ENCODE data around the gene SCIN. TPM values are rescaled to one million over a fixed set of nuclear protein-coding genes. Genes with fewer than 3 reads are reported as not detected.
"Not testable (repeated sequence)": the region's sequence is repeated elsewhere in the genome, so short reads cannot be mapped to it uniquely, and the experiment has no call there.

SCIN gene
- polyA plus RNA-seq (2013, experiment 1 of 2; ENCODE audit: insufficient read length), result 0.06 TPM
- polyA plus RNA-seq (2013, experiment 2 of 2; ENCODE audit: insufficient read length), result 0.44 TPM

GRCh38 chr7:12570534-12571461 lies at the start of gene SCIN:
Gene SCIN, plus strand, starts transcription at chr7:12570720. Its CDS starts 67 bp downstream, at chr7:12570787.
- DNase-seq, result peak; percentile 6

GRCh38 chr7:12524794-12525386 lies 45.6 kb upstream of the SCIN start:
- DNase-seq, result peak; percentile 51

- DNase-seq, result not testable (repeated sequence)
These were observed 43.8 kb upstream of the SCIN start for GRCh38 chr7:12526693-12527092.

- not testable (repeated sequence) for DNase-seq
These were observed 42.9 kb upstream of the SCIN start for GRCh38 chr7:12527670-12528069.

GRCh38 chr7:12529971-12530710 lies 40.4 kb upstream of the SCIN start:
- no peak for DNase-seq

- no peak for DNase-seq
These were observed 38.7 kb upstream of the SCIN start for GRCh38 chr7:12531784-12532183.

GRCh38 chr7:12534046-12534445 lies 36.5 kb upstream of the SCIN start:
- DNase-seq, result no peak

GRCh38 chr7:12539681-12540080 lies 30.8 kb upstream of the SCIN start:
- no peak for DNase-seq

- DNase-seq, result no peak
These were observed 29.7 kb upstream of the SCIN start for GRCh38 chr7:12540850-12541249.

- DNase-seq, result no peak
These were observed 26.9 kb upstream of the SCIN start for GRCh38 chr7:12543586-12543985.

- DNase-seq, result peak; percentile 48
These were observed 21.4 kb upstream of the SCIN start for GRCh38 chr7:12549106-12549505.

- peak; percentile 42 for DNase-seq
These were observed 19.6 kb upstream of the SCIN start for GRCh38 chr7:12550956-12551355.

GRCh38 chr7:12552876-12553275 lies 17.6 kb upstream of the SCIN start:
- DNase-seq, result no peak

- DNase-seq, result no peak
These were observed 17.1 kb upstream of the SCIN start for GRCh38 chr7:12553416-12553815.

- no peak for DNase-seq
These were observed 16.2 kb upstream of the SCIN start for GRCh38 chr7:12554351-12554750.

GRCh38 chr7:12554872-12555271 lies 15.6 kb upstream of the SCIN start:
- DNase-seq, result no peak

- not testable (repeated sequence) for DNase-seq
These were observed 14.8 kb upstream of the SCIN start for GRCh38 chr7:12555695-12556094.

- DNase-seq, result not testable (repeated sequence)
These were observed 14.3 kb upstream of the SCIN start for GRCh38 chr7:12556139-12556792.

- DNase-seq, result peak; percentile 2
These were observed 13.2 kb upstream of the SCIN start for GRCh38 chr7:12557282-12557681.

GRCh38 chr7:12564996-12565764 lies 5.3 kb upstream of the SCIN start:
- no peak for DNase-seq

GRCh38 chr7:12565873-12566272 lies 4.6 kb upstream of the SCIN start:
- no peak for DNase-seq

GRCh38 chr7:12567015-12567414 lies 3.5 kb upstream of the SCIN start:
- no peak for DNase-seq

All from fibroblast of skin of scalp (primary cell).